ENCODE data around the gene COL24A1. TPM values are rescaled to one million over a fixed set of nuclear protein-coding genes. Genes with fewer than 3 reads are reported as not detected.

COL24A1 gene
- total RNA-seq, 1 experiment from 2014 or later: 0.08 TPM

DNA sequence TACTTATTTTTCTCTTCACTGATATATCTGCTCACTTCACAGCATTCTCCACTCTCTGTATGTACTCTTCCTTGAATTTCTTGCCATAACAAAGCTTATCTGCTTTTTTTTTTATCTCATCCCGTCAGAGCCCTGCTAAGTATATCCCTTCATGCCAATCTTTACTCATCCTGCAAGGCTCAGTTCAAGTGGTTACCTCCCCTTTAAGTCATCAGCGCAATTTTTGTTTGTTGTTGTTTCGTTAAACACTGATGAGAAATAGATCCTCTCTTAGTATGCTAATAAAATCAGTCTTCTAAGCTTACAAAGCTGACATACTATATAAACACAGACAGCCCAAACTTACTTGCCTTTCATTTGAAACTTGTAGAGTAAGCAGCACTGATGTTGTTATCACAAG, 17.8 kb downstream of the COL24A1 start:
- Histone ChIP-seq H3K4me1 (ENCODE audit: control insufficient read depth, insufficient read depth, low read length) (no peaks in the 10 kb centered on the region), H3K9me3 (ENCODE audit: control insufficient read depth, insufficient read depth, low read depth, low read length) (no peaks in the 10 kb centered on the region), H3K36me3 (ENCODE audit: control insufficient read depth, insufficient read depth, low read length) (no peaks in the 10 kb centered on the region), H3K4me3 (ENCODE audit: low read depth in 2 of 2, low read length in 2 of 2) (no peak overlapping the region), H3K27ac (ENCODE audit: low read length) (no peak overlapping the region), H3K27me3 (ENCODE audit: control insufficient read depth, insufficient read depth, low read length) (peaks cover 26% of the 10 kb centered on the region)
- TF ChIP-seq, protein P1, sequence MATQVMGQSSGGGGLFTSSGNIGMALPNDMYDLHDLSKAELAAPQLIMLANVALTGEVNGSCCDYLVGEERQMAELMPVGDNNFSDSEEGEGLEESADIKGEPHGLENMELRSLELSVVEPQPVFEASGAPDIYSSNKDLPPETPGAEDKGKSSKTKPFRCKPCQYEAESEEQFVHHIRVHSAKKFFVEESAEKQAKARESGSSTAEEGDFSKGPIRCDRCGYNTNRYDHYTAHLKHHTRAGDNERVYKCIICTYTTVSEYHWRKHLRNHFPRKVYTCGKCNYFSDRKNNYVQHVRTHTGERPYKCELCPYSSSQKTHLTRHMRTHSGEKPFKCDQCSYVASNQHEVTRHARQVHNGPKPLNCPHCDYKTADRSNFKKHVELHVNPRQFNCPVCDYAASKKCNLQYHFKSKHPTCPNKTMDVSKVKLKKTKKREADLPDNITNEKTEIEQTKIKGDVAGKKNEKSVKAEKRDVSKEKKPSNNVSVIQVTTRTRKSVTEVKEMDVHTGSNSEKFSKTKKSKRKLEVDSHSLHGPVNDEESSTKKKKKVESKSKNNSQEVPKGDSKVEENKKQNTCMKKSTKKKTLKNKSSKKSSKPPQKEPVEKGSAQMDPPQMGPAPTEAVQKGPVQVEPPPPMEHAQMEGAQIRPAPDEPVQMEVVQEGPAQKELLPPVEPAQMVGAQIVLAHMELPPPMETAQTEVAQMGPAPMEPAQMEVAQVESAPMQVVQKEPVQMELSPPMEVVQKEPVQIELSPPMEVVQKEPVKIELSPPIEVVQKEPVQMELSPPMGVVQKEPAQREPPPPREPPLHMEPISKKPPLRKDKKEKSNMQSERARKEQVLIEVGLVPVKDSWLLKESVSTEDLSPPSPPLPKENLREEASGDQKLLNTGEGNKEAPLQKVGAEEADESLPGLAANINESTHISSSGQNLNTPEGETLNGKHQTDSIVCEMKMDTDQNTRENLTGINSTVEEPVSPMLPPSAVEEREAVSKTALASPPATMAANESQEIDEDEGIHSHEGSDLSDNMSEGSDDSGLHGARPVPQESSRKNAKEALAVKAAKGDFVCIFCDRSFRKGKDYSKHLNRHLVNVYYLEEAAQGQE (IDR thresholded peaks at IDR 0.05; ENCODE audit: insufficient read depth in 1 of 2, low read depth in 2 of 2, low read length in 1 of 2): no peak
- TF ChIP-seq SIN3A (IDR thresholded peaks at IDR 0.05; ENCODE audit: borderline replicate concordance, insufficient read depth, low read depth, low read length) (no peak), POLR2AphosphoS5 (IDR thresholded peaks at IDR 0.05; ENCODE audit: low read depth, low read length) (no peak), TCF7L2 (IDR thresholded peaks at IDR 0.05; ENCODE audit: low read depth, low read length) (no peak)
- TF ChIP-seq, protein P2, sequence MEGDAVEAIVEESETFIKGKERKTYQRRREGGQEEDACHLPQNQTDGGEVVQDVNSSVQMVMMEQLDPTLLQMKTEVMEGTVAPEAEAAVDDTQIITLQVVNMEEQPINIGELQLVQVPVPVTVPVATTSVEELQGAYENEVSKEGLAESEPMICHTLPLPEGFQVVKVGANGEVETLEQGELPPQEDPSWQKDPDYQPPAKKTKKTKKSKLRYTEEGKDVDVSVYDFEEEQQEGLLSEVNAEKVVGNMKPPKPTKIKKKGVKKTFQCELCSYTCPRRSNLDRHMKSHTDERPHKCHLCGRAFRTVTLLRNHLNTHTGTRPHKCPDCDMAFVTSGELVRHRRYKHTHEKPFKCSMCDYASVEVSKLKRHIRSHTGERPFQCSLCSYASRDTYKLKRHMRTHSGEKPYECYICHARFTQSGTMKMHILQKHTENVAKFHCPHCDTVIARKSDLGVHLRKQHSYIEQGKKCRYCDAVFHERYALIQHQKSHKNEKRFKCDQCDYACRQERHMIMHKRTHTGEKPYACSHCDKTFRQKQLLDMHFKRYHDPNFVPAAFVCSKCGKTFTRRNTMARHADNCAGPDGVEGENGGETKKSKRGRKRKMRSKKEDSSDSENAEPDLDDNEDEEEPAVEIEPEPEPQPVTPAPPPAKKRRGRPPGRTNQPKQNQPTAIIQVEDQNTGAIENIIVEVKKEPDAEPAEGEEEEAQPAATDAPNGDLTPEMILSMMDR (IDR thresholded peaks at IDR 0.05): no peak
- intact Hi-C loops (cut with micrococcal nuclease; ENCODE audit: unreplicated experiment): no loop called here
- BruUV-seq (replicated peaks): no TSS peak
- in situ Hi-C loops (cut with HindIII; ENCODE audit: low pct_unique_long_range_greater_than_20kb, low sequenced_read_pairs): no loop called here
- ATAC-seq (no peak), DNase-seq (ENCODE audit: low read depth, low spot score) (no peak)
- CTCF ChIA-PET: no interaction called here
- POLR2A ChIA-PET: no interaction called here

DNA sequence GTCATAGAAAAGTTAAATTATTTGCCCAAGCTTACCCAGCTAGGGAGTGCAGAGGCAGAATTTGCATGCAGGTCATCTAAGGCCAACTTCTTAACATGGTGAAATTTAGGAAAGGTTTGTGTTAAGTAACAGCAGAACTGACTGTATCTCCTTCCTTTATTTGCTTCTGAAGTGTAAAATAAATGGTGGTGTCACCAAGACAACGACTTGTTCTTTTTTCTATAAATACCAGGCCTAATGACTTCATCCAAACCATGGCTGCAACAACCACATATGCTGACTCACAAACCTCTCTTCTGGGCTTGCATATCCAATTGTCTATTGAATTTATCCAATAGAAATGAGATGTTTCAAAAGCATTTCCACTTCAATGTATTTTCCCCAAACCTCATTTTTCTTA, 19.1 kb downstream of the COL24A1 start:
- DNase-seq (ENCODE audit: low read depth, low spot score) (no peak), ATAC-seq (no peak)
- in situ Hi-C loops (cut with HindIII; ENCODE audit: low pct_unique_long_range_greater_than_20kb, low sequenced_read_pairs) (no loop called here), intact Hi-C loops (cut with micrococcal nuclease; ENCODE audit: unreplicated experiment) (no loop called here)
- H3K4me3 ChIP-seq (ENCODE audit: low read depth in 2 of 2, low read length in 2 of 2): no peak overlapping the region
- CTCF ChIA-PET: no interaction called here
- POLR2A ChIA-PET: no interaction called here
- H3K4me1 ChIP-seq (ENCODE audit: control insufficient read depth, insufficient read depth, low read length): no peaks in the 10 kb centered on the region
- H3K27me3 ChIP-seq (ENCODE audit: control insufficient read depth, insufficient read depth, low read length): peaks cover 18% of the 10 kb centered on the region
- H3K9me3 ChIP-seq (ENCODE audit: control insufficient read depth, insufficient read depth, low read depth, low read length): no peaks in the 10 kb centered on the region
- H3K27ac ChIP-seq (ENCODE audit: low read length): no peak overlapping the region
- TF ChIP-seq, protein P2 (IDR thresholded peaks at IDR 0.05): no peak
- no peak for TF ChIP-seq POLR2AphosphoS5 (IDR thresholded peaks at IDR 0.05; ENCODE audit: low read depth, low read length)
- TF ChIP-seq, protein P1 (IDR thresholded peaks at IDR 0.05; ENCODE audit: insufficient read depth in 1 of 2, low read depth in 2 of 2, low read length in 1 of 2): no peak
- TF ChIP-seq TCF7L2 (IDR thresholded peaks at IDR 0.05; ENCODE audit: low read depth, low read length): no peak
- TF ChIP-seq SIN3A (IDR thresholded peaks at IDR 0.05; ENCODE audit: borderline replicate concordance, insufficient read depth, low read depth, low read length): no peak
- no peaks in the 10 kb centered on the region for H3K36me3 ChIP-seq (ENCODE audit: control insufficient read depth, insufficient read depth, low read length)
- BruUV-seq (replicated peaks): no TSS peak

All from Panc1 (cell line).